ENCODE results near the gene CHCT1. TPM values are rescaled to one million over a fixed set of nuclear protein-coding genes. Genes with fewer than 3 reads are reported as not detected.
"Not testable (repeated sequence)": the region's sequence is repeated elsewhere in the genome, so short reads cannot be mapped to it uniquely, and the experiment has no call there.

Gene CHCT1
- total RNA-seq, 1 experiment from 2014 or later, result not detected

GRCh38 chr17:60425626-60426025 is 3.3 kb downstream of the CHCT1 start:
- Histone ChIP-seq H3K9me3 (ENCODE audit: control insufficient read depth, insufficient read depth, low read depth, low read length) (no peaks in the 10 kb centered on the region), H3K27me3 (ENCODE audit: control insufficient read depth, insufficient read depth, low read length) (no peaks in the 10 kb centered on the region), H3K4me3 (ENCODE audit: low read depth in 2 of 2, low read length in 2 of 2) (no peak overlapping the region), H3K36me3 (ENCODE audit: control insufficient read depth, insufficient read depth, low read length) (no peaks in the 10 kb centered on the region), H3K4me1 (ENCODE audit: control insufficient read depth, insufficient read depth, low read length) (peaks cover 3% of the 10 kb centered on the region; the same call in 1 of the 2 replicates), H3K27ac (ENCODE audit: low read length) (no peak overlapping the region)
- TF ChIP-seq SIN3A (IDR thresholded peaks at IDR 0.05; ENCODE audit: borderline replicate concordance, insufficient read depth, low read depth, low read length) (no peak), TCF7L2 (IDR thresholded peaks at IDR 0.05; ENCODE audit: low read depth, low read length) (no peak), CTCF (IDR thresholded peaks at IDR 0.05) (no peak), REST (IDR thresholded peaks at IDR 0.05; ENCODE audit: insufficient read depth in 1 of 2, low read depth in 2 of 2, low read length in 1 of 2) (no peak), POLR2AphosphoS5 (IDR thresholded peaks at IDR 0.05; ENCODE audit: low read depth, low read length) (no peak)
- DNase-seq (ENCODE audit: low read depth, low spot score) (no peak), ATAC-seq (no peak)
- intact Hi-C loops (cut with micrococcal nuclease; ENCODE audit: unreplicated experiment) (loop anchor here (10.0 kb wide), 1 partner anchor 321 kb away; no protein-coding TSS in a partner anchor), in situ Hi-C loops (cut with HindIII; ENCODE audit: low pct_unique_long_range_greater_than_20kb, low sequenced_read_pairs) (no loop called here)
- no TSS peak for BruUV-seq (replicated peaks)
- ChIA-PET POLR2A (no interaction called here), CTCF (no interaction called here)

GRCh38 chr17:60426596-60426995 is 4.3 kb downstream of the CHCT1 start:
- no peak overlapping the region for H3K4me3 ChIP-seq (ENCODE audit: low read depth in 2 of 2, low read length in 2 of 2)
- no peaks in the 10 kb centered on the region for H3K27me3 ChIP-seq (ENCODE audit: control insufficient read depth, insufficient read depth, low read length)
- POLR2A ChIA-PET, result no interaction called here
- no peak overlapping the region for H3K27ac ChIP-seq (ENCODE audit: low read length)
- in situ Hi-C loops (cut with HindIII; ENCODE audit: low pct_unique_long_range_greater_than_20kb, low sequenced_read_pairs) (no loop called here), intact Hi-C loops (cut with micrococcal nuclease; ENCODE audit: unreplicated experiment) (loop anchor here (10.0 kb wide), 1 partner anchor 322 kb away; no protein-coding TSS in a partner anchor)
- no peaks in the 10 kb centered on the region for H3K4me1 ChIP-seq (ENCODE audit: control insufficient read depth, insufficient read depth, low read length)
- no peaks in the 10 kb centered on the region for H3K9me3 ChIP-seq (ENCODE audit: control insufficient read depth, insufficient read depth, low read depth, low read length)
- no peak for TF ChIP-seq CTCF (IDR thresholded peaks at IDR 0.05)
- no peak for TF ChIP-seq REST (IDR thresholded peaks at IDR 0.05; ENCODE audit: insufficient read depth in 1 of 2, low read depth in 2 of 2, low read length in 1 of 2)
- TF ChIP-seq TCF7L2 (IDR thresholded peaks at IDR 0.05; ENCODE audit: low read depth, low read length), result no peak
- no peak for TF ChIP-seq SIN3A (IDR thresholded peaks at IDR 0.05; ENCODE audit: borderline replicate concordance, insufficient read depth, low read depth, low read length)
- TF ChIP-seq POLR2AphosphoS5 (IDR thresholded peaks at IDR 0.05; ENCODE audit: low read depth, low read length), result no peak
- DNase-seq (ENCODE audit: low read depth, low spot score) (no peak), ATAC-seq (no peak)
- CTCF ChIA-PET, result interaction anchor here (0.7 kb wide), 1 partner anchor 120 kb away, joined by 3 read pairs; no protein-coding TSS in a partner anchor
- no peaks in the 10 kb centered on the region for H3K36me3 ChIP-seq (ENCODE audit: control insufficient read depth, insufficient read depth, low read length)
- no TSS peak for BruUV-seq (replicated peaks)

- H3K4me1 ChIP-seq (ENCODE audit: control insufficient read depth, insufficient read depth, low read length); POLR2A ChIA-PET; DNase-seq (ENCODE audit: low read depth, low spot score); H3K27ac ChIP-seq (ENCODE audit: low read length); in situ Hi-C loops (cut with HindIII; ENCODE audit: low pct_unique_long_range_greater_than_20kb, low sequenced_read_pairs); ATAC-seq; H3K4me3 ChIP-seq (ENCODE audit: low read depth in 2 of 2, low read length in 2 of 2); BruUV-seq (replicated peaks); H3K27me3 ChIP-seq (ENCODE audit: control insufficient read depth, insufficient read depth, low read length); H3K9me3 ChIP-seq (ENCODE audit: control insufficient read depth, insufficient read depth, low read depth, low read length); H3K36me3 ChIP-seq (ENCODE audit: control insufficient read depth, insufficient read depth, low read length): not testable (repeated sequence)
- CTCF ChIA-PET, result interaction anchor here (0.6 kb wide), 1 partner anchor 10 kb away, joined by 3 read pairs; no protein-coding TSS in a partner anchor
- intact Hi-C loops (cut with micrococcal nuclease; ENCODE audit: unreplicated experiment), result loop anchor here (10.0 kb wide), 1 partner anchor 324 kb away; no protein-coding TSS in a partner anchor
These were observed 6.2 kb downstream of the CHCT1 start for GRCh38 chr17:60428491-60428890.

Data from Panc1 (cell line).